ENCODE data around the gene DRD4. TPM values are rescaled to one million over a fixed set of nuclear protein-coding genes. Genes with fewer than 3 reads are reported as not detected.
"Not testable (repeated sequence)": the region's sequence is repeated elsewhere in the genome, so short reads cannot be mapped to it uniquely, and the experiment has no call there.

DRD4 gene
- total RNA-seq, 1 donor from 2014 or later, result not detected

DNA sequence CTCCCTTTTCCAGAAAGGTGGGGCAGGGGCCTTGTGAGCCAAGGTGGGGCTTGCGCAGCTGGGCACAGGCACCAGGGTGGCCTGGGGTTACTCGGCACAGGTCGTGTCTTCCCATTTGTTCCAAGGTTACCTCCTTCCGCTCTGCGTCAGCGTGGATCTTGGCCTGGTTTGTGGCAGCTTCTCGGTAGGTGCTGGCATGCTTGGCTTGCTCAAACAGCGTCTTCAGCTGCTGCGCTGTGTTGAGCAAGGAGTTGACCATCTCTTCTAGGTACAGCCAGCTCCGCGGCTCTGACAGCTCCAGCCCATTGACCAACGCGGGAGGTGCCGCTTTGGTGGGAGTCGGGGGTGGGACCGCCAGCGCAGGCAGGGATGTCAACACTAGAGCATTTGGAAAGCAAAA lies 37.3 kb downstream of the DRD4 start:
- Histone ChIP-seq H3K4me1 (ENCODE audit: control insufficient read depth in 3 of 3, insufficient read depth in 3 of 3, low read length in 3 of 3) (no peaks in the 10 kb centered on the region), H3K9ac (ENCODE audit: low read depth in 1 of 3, low read length in 3 of 3) (no peak overlapping the region), H3K9me3 (ENCODE audit: control insufficient read depth in 3 of 3, low read length in 3 of 3) (no peaks in the 10 kb centered on the region), H3K4me3 (ENCODE audit: low read length in 3 of 3) (no peak overlapping the region), H3K27ac (ENCODE audit: low read depth, low read length) (no peak overlapping the region), H3K27me3 (ENCODE audit: control insufficient read depth in 3 of 3, insufficient read depth in 3 of 3, low read length in 3 of 3) (no peaks in the 10 kb centered on the region), H3K36me3 (ENCODE audit: control insufficient read depth in 3 of 3, insufficient read depth in 3 of 3, low read length in 3 of 3) (peaks cover 28 to 31% (median 31%) of the 10 kb centered on the region in 3 donors)

DNA sequence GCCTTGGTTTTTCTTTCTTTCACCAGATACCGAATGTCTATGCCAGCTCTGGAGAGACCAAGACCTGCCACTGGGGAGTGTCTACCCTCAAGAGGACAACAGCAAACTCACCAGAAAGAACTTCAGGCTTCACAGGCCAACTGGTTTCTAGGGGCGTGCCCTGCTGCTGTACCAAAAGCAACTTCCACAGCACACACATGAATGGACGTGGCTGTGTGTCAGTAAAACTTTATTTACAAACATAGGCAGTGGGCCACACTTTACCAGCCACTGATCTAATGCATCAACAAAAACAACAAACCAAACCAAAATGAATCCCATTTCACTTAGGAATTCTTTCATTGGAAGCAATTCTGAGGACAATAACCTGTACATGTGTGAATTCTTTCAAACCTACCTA lies 41.2 kb downstream of the DRD4 start:
- Histone ChIP-seq H3K27ac (ENCODE audit: low read depth, low read length) (no peak overlapping the region), H3K36me3 (ENCODE audit: control insufficient read depth in 3 of 3, insufficient read depth in 3 of 3, low read length in 3 of 3) (peaks cover 36 to 50% (median 42%) of the 10 kb centered on the region in 3 donors), H3K27me3 (ENCODE audit: control insufficient read depth in 3 of 3, insufficient read depth in 3 of 3, low read length in 3 of 3) (no peaks in the 10 kb centered on the region), H3K9me3 (ENCODE audit: control insufficient read depth in 3 of 3, low read length in 3 of 3) (no peaks in the 10 kb centered on the region), H3K9ac (ENCODE audit: low read depth in 1 of 3, low read length in 3 of 3) (no peak overlapping the region), H3K4me3 (ENCODE audit: low read length in 3 of 3) (no peak overlapping the region), H3K4me1 (ENCODE audit: control insufficient read depth in 3 of 3, insufficient read depth in 3 of 3, low read length in 3 of 3) (no peaks in the 10 kb centered on the region)

GRCh38 chr11:679271-680207 lies 42.5 kb downstream of the DRD4 start:
- Histone ChIP-seq H3K36me3 (ENCODE audit: control insufficient read depth in 3 of 3, insufficient read depth in 3 of 3, low read length in 3 of 3) (peaks cover 32 to 43% (median 40%) of the 10 kb centered on the region in 3 donors), H3K27ac (ENCODE audit: low read depth, low read length) (no peak overlapping the region), H3K9me3 (ENCODE audit: control insufficient read depth in 3 of 3, low read length in 3 of 3) (no peaks in the 10 kb centered on the region), H3K9ac (ENCODE audit: low read depth in 1 of 3, low read length in 3 of 3) (no peak overlapping the region), H3K27me3 (ENCODE audit: control insufficient read depth in 3 of 3, insufficient read depth in 3 of 3, low read length in 3 of 3) (no peaks in the 10 kb centered on the region), H3K4me1 (ENCODE audit: control insufficient read depth in 3 of 3, insufficient read depth in 3 of 3, low read length in 3 of 3) (no peaks in the 10 kb centered on the region), H3K4me3 (ENCODE audit: low read length in 3 of 3) (no peak overlapping the region)

DNA sequence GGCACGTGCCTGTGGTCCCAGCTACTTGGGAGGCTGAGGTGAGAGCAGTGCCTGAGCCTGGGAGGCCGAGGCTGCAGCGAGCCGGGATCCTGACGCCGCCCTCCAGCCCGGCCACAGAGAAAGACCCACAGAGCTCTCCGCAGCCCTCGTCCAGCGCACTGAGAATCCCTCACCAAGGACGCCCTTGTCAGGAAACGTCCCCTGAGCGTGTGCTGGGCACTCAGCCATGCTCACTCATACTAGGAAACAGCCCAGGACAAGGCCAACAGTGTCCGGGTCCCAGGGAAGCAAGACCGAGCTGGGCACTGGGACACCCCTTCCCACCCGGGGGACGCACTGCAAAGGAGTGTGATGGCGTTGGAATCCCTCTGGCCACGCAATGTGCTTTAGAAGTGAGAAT lies 43.4 kb downstream of the DRD4 start:
- H3K4me1 ChIP-seq (ENCODE audit: control insufficient read depth in 3 of 3, insufficient read depth in 3 of 3, low read length in 3 of 3), result no peaks in the 10 kb centered on the region
- no peaks in the 10 kb centered on the region for H3K9me3 ChIP-seq (ENCODE audit: control insufficient read depth in 3 of 3, low read length in 3 of 3)
- H3K36me3 ChIP-seq (ENCODE audit: control insufficient read depth in 3 of 3, insufficient read depth in 3 of 3, low read length in 3 of 3), result peaks cover 33 to 46% (median 40%) of the 10 kb centered on the region in 3 donors
- no peak overlapping the region for H3K27ac ChIP-seq (ENCODE audit: low read depth, low read length)
- no peaks in the 10 kb centered on the region for H3K27me3 ChIP-seq (ENCODE audit: control insufficient read depth in 3 of 3, insufficient read depth in 3 of 3, low read length in 3 of 3)
- H3K9ac ChIP-seq (ENCODE audit: low read depth in 1 of 3, low read length in 3 of 3), result no peak overlapping the region
- H3K4me3 ChIP-seq (ENCODE audit: low read length in 3 of 3), result no peak overlapping the region

DNA sequence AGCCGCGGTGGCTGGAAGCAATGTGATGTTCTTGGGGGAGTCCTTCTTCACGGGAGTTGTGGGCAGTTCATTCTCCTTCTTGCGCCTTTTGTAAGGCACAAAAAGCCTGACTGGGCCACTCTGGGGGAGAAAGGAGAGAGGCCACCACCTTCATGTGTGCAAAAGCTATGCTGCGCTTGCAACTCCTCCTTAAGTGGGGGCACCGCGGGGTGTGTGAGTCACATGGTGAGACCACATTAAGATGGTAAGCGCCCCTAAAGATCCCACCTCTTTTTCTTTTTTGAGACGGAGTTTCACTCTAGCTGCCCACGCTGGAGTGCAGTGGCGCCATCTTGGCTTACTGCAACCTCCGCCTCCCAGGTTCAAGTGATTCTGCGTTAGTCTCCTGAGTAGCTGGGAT lies 43.9 kb downstream of the DRD4 start:
- H3K9me3 ChIP-seq (ENCODE audit: control insufficient read depth in 3 of 3, low read length in 3 of 3), result no peaks in the 10 kb centered on the region
- H3K4me1 ChIP-seq (ENCODE audit: control insufficient read depth in 3 of 3, insufficient read depth in 3 of 3, low read length in 3 of 3), result no peaks in the 10 kb centered on the region
- H3K4me3 ChIP-seq (ENCODE audit: low read length in 3 of 3), result no peak overlapping the region
- H3K9ac ChIP-seq (ENCODE audit: low read depth in 1 of 3, low read length in 3 of 3), result no peak overlapping the region
- peaks cover 33 to 46% (median 40%) of the 10 kb centered on the region in 3 donors for H3K36me3 ChIP-seq (ENCODE audit: control insufficient read depth in 3 of 3, insufficient read depth in 3 of 3, low read length in 3 of 3)
- H3K27me3 ChIP-seq (ENCODE audit: control insufficient read depth in 3 of 3, insufficient read depth in 3 of 3, low read length in 3 of 3), result no peaks in the 10 kb centered on the region
- H3K27ac ChIP-seq (ENCODE audit: low read depth, low read length), result no peak overlapping the region

DNA sequence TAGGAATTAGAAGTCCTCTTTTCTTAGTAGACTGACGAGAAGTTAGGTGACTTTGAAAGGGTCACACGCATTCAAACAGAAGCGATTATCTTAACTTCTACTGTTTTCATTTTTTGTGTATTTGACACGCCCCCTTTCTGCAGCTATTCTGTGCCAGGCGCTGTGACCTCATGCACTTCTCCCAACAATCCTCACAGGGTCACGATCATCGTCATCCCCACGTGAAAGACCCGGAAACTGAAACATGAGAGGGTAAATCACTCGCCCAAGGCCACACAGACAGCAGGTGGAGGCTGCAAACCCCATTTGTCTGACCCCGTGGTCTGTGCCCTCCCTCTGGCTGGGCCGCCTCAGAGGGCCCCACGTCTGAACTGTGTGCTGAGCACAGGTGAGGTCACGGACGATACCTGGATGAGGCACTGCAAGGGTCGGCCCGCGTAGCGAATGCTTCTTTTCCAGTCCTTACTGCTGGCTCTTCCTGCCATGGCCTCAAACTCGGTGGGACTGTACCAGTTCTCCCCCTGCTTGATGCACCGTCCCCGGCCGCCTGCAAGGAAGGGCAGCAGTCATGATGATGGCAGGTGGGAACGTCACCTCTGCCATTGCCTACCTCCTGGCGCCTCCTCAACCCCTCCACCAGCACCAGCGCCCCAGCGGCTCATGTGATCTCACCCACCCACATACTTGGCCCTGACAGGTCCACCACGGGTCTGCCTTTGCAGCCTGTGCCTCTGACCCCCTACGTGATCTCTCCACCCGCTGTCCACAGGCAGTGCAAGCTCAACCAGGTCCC lies 49.6 kb downstream of the DRD4 start:
- H3K9me3 ChIP-seq (ENCODE audit: control insufficient read depth in 3 of 3, low read length in 3 of 3), result no peaks in the 10 kb centered on the region
- H3K9ac ChIP-seq (ENCODE audit: low read depth in 1 of 3, low read length in 3 of 3), result no peak overlapping the region
- H3K27me3 ChIP-seq (ENCODE audit: control insufficient read depth in 3 of 3, insufficient read depth in 3 of 3, low read length in 3 of 3), result no peaks in the 10 kb centered on the region
- H3K4me1 ChIP-seq (ENCODE audit: control insufficient read depth in 3 of 3, insufficient read depth in 3 of 3, low read length in 3 of 3), result no peaks in the 10 kb centered on the region
- H3K4me3 ChIP-seq (ENCODE audit: low read length in 3 of 3), result no peak overlapping the region
- H3K36me3 ChIP-seq (ENCODE audit: control insufficient read depth in 3 of 3, insufficient read depth in 3 of 3, low read length in 3 of 3), result peaks cover 34 to 53% (median 53%) of the 10 kb centered on the region in 3 donors
- no peak overlapping the region for H3K27ac ChIP-seq (ENCODE audit: low read depth, low read length)

DNA sequence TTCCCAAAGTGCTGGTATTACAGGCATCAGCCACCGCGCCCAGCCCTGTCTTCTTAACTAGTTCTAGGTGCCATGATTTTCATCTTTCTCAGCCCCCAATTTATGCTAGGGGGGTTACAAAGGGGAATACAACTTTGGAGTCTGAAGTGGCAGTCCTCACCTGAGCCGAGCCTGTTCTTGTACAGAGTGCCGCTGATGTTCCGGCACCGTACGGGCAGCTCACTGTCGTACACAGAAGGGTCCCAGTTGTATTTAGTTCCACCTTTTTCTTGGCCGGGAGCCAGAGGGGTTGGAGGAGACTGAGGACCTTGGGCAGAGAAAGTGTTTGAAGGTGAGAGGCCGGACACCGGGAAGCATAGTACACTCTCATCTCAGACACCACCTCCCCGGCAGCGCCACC lies 50.7 kb downstream of the DRD4 start:
- Histone ChIP-seq H3K4me1 (ENCODE audit: control insufficient read depth in 3 of 3, insufficient read depth in 3 of 3, low read length in 3 of 3) (no peaks in the 10 kb centered on the region), H3K27me3 (ENCODE audit: control insufficient read depth in 3 of 3, insufficient read depth in 3 of 3, low read length in 3 of 3) (no peaks in the 10 kb centered on the region), H3K36me3 (ENCODE audit: control insufficient read depth in 3 of 3, insufficient read depth in 3 of 3, low read length in 3 of 3) (peaks cover 28 to 43% (median 42%) of the 10 kb centered on the region in 3 donors), H3K4me3 (ENCODE audit: low read length in 3 of 3) (no peak overlapping the region), H3K9me3 (ENCODE audit: control insufficient read depth in 3 of 3, low read length in 3 of 3) (no peaks in the 10 kb centered on the region), H3K27ac (ENCODE audit: low read depth, low read length) (no peak overlapping the region), H3K9ac (ENCODE audit: low read depth in 1 of 3, low read length in 3 of 3) (no peak overlapping the region)

GRCh38 chr11:688681-689080 lies 51.6 kb downstream of the DRD4 start:
- Histone ChIP-seq H3K27me3 (ENCODE audit: control insufficient read depth in 3 of 3, insufficient read depth in 3 of 3, low read length in 3 of 3) (no peaks in the 10 kb centered on the region), H3K9ac (ENCODE audit: low read depth in 1 of 3, low read length in 3 of 3) (no peak overlapping the region), H3K4me3 (ENCODE audit: low read length in 3 of 3) (no peak overlapping the region), H3K36me3 (ENCODE audit: control insufficient read depth in 3 of 3, insufficient read depth in 3 of 3, low read length in 3 of 3) (peaks cover 25 to 36% (median 35%) of the 10 kb centered on the region in 3 donors), H3K27ac (ENCODE audit: low read depth, low read length) (no peak overlapping the region), H3K9me3 (ENCODE audit: control insufficient read depth in 3 of 3, low read length in 3 of 3) (no peaks in the 10 kb centered on the region), H3K4me1 (ENCODE audit: control insufficient read depth in 3 of 3, insufficient read depth in 3 of 3, low read length in 3 of 3) (peaks cover 4 to 7% (median 7%) of the 10 kb centered on the region in 3 donors)

DNA sequence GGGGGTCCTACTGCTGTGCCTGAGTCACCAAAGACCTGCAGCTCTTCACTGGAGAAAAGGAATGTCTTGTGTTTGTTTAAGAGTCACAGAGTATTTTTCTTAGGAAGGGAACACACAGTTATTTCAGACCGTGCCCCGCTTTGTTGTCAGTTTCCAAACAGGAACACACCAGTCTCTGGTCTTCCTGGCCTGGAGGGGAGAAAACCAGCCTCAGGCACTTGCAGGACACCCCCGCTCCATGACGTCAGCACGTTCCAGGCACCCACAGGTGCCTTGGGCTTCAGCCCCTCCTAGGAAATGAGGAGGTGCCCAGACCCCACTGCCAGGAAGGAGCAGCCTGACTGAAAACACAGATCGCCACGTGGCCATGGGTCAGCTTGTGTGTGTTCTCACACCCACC lies 52.6 kb downstream of the DRD4 start:
- Histone ChIP-seq H3K36me3 (ENCODE audit: control insufficient read depth in 3 of 3, insufficient read depth in 3 of 3, low read length in 3 of 3) (peaks cover 20 to 31% (median 29%) of the 10 kb centered on the region in 3 donors), H3K9ac (ENCODE audit: low read depth in 1 of 3, low read length in 3 of 3) (no peak overlapping the region), H3K4me1 (ENCODE audit: control insufficient read depth in 3 of 3, insufficient read depth in 3 of 3, low read length in 3 of 3) (peaks cover 12 to 14% (median 13%) of the 10 kb centered on the region in 3 donors), H3K9me3 (ENCODE audit: control insufficient read depth in 3 of 3, low read length in 3 of 3) (no peaks in the 10 kb centered on the region), H3K27ac (ENCODE audit: low read depth, low read length) (no peak overlapping the region), H3K4me3 (ENCODE audit: low read length in 3 of 3) (no peak overlapping the region), H3K27me3 (ENCODE audit: control insufficient read depth in 3 of 3, insufficient read depth in 3 of 3, low read length in 3 of 3) (no peaks in the 10 kb centered on the region)

- H3K9ac ChIP-seq (ENCODE audit: low read depth in 1 of 3, low read length in 3 of 3); H3K27me3 ChIP-seq (ENCODE audit: control insufficient read depth in 3 of 3, insufficient read depth in 3 of 3, low read length in 3 of 3); H3K4me3 ChIP-seq (ENCODE audit: low read length in 3 of 3); H3K27ac ChIP-seq (ENCODE audit: low read depth, low read length); H3K9me3 ChIP-seq (ENCODE audit: control insufficient read depth in 3 of 3, low read length in 3 of 3): not testable (repeated sequence)
- H3K36me3 ChIP-seq (ENCODE audit: control insufficient read depth in 3 of 3, insufficient read depth in 3 of 3, low read length in 3 of 3), result peaks cover 18 to 29% (median 27%) of the 10 kb centered on the region in 3 donors
- peaks cover 12 to 14% (median 13%) of the 10 kb centered on the region in 3 donors for H3K4me1 ChIP-seq (ENCODE audit: control insufficient read depth in 3 of 3, insufficient read depth in 3 of 3, low read length in 3 of 3)
Observed at GRCh38 chr11:690244-690643, 53.2 kb downstream of the DRD4 start.

All from skeletal muscle tissue (tissue), 4 donors.